ENCODE data around the gene RBM39. TPM values are rescaled to one million over a fixed set of nuclear protein-coding genes. Genes with fewer than 3 reads are reported as not detected.
"Not testable (repeated sequence)": the region's sequence is repeated elsewhere in the genome, so short reads cannot be mapped to it uniquely, and the experiment has no call there.

The RBM39 gene
- total RNA-seq, 1 experiment from 2014 or later: 282 TPM

- Histone ChIP-seq H3K4me3 (ENCODE audit: low read depth in 2 of 2, low read length in 2 of 2) (no peak overlapping the region), H3K27me3 (ENCODE audit: control insufficient read depth, insufficient read depth, low read length) (no peaks in the 10 kb centered on the region), H3K36me3 (ENCODE audit: control insufficient read depth, insufficient read depth, low read length) (no peaks in the 10 kb centered on the region), H3K27ac (ENCODE audit: low read length) (no peak overlapping the region), H3K9me3 (ENCODE audit: control insufficient read depth, insufficient read depth, low read depth, low read length) (no peaks in the 10 kb centered on the region), H3K4me1 (ENCODE audit: control insufficient read depth, insufficient read depth, low read length) (no peaks in the 10 kb centered on the region)
- POLR2A ChIA-PET: interaction anchor here (1.4 kb wide), 1 partner anchor 14 kb away, joined by 7 read pairs; the partner anchor contains the start of gene RBM39
- DNase-seq (ENCODE audit: low read depth, low spot score) (no peak), ATAC-seq (no peak)
- TF ChIP-seq SIN3A (IDR thresholded peaks at IDR 0.05; ENCODE audit: borderline replicate concordance, insufficient read depth, low read depth, low read length): no peak
- TF ChIP-seq CTCF (IDR thresholded peaks at IDR 0.05): no peak
- TF ChIP-seq TCF7L2 (IDR thresholded peaks at IDR 0.05; ENCODE audit: low read depth, low read length): no peak
- no peak for TF ChIP-seq POLR2AphosphoS5 (IDR thresholded peaks at IDR 0.05; ENCODE audit: low read depth, low read length)
- TF ChIP-seq REST (IDR thresholded peaks at IDR 0.05; ENCODE audit: insufficient read depth in 1 of 2, low read depth in 2 of 2, low read length in 1 of 2): no peak
- intact Hi-C loops (cut with micrococcal nuclease; ENCODE audit: unreplicated experiment) (no loop called here), in situ Hi-C loops (cut with HindIII; ENCODE audit: low pct_unique_long_range_greater_than_20kb, low sequenced_read_pairs) (no loop called here)
- no TSS peak for BruUV-seq (replicated peaks)
- CTCF ChIA-PET: no interaction called here
Observed at GRCh38 chr20:35756404-35756803, 14.3 kb upstream of the RBM39 start.

- Histone ChIP-seq H3K36me3 (ENCODE audit: control insufficient read depth, insufficient read depth, low read length) (no peaks in the 10 kb centered on the region), H3K27ac (ENCODE audit: low read length) (no peak overlapping the region), H3K27me3 (ENCODE audit: control insufficient read depth, insufficient read depth, low read length) (no peaks in the 10 kb centered on the region; the same call in 1 of the 2 replicates), H3K9me3 (ENCODE audit: control insufficient read depth, insufficient read depth, low read depth, low read length) (no peaks in the 10 kb centered on the region), H3K4me1 (ENCODE audit: control insufficient read depth, insufficient read depth, low read length) (no peaks in the 10 kb centered on the region), H3K4me3 (ENCODE audit: low read depth in 2 of 2, low read length in 2 of 2) (no peak overlapping the region)
- POLR2A ChIA-PET: no interaction called here
- BruUV-seq (replicated peaks): no TSS peak
- no peak for TF ChIP-seq REST (IDR thresholded peaks at IDR 0.05; ENCODE audit: insufficient read depth in 1 of 2, low read depth in 2 of 2, low read length in 1 of 2)
- TF ChIP-seq POLR2AphosphoS5 (IDR thresholded peaks at IDR 0.05; ENCODE audit: low read depth, low read length): no peak
- TF ChIP-seq CTCF (IDR thresholded peaks at IDR 0.05): no peak
- TF ChIP-seq TCF7L2 (IDR thresholded peaks at IDR 0.05; ENCODE audit: low read depth, low read length): no peak
- TF ChIP-seq SIN3A (IDR thresholded peaks at IDR 0.05; ENCODE audit: borderline replicate concordance, insufficient read depth, low read depth, low read length): no peak
- intact Hi-C loops (cut with micrococcal nuclease; ENCODE audit: unreplicated experiment) (no loop called here), in situ Hi-C loops (cut with HindIII; ENCODE audit: low pct_unique_long_range_greater_than_20kb, low sequenced_read_pairs) (no loop called here)
- DNase-seq (ENCODE audit: low read depth, low spot score) (no peak), ATAC-seq (no peak)
- CTCF ChIA-PET: no interaction called here
Observed at GRCh38 chr20:35750611-35751010, 8.6 kb upstream of the RBM39 start.

- ATAC-seq; H3K27me3 ChIP-seq (ENCODE audit: control insufficient read depth, insufficient read depth, low read length); H3K4me3 ChIP-seq (ENCODE audit: low read depth in 2 of 2, low read length in 2 of 2); DNase-seq (ENCODE audit: low read depth, low spot score); BruUV-seq (replicated peaks); H3K9me3 ChIP-seq (ENCODE audit: control insufficient read depth, insufficient read depth, low read depth, low read length); in situ Hi-C loops (cut with HindIII; ENCODE audit: low pct_unique_long_range_greater_than_20kb, low sequenced_read_pairs): not testable (repeated sequence)
- ChIA-PET CTCF (interaction anchor here (0.6 kb wide), 1 partner anchor 28 kb away, joined by 3 read pairs; the partner anchor contains the start of gene PHF20), POLR2A (interaction anchor here (0.6 to 1.0 kb wide), 2 partner anchors 25 to 141 kb away, joined by 3 to 4 read pairs; no protein-coding TSS in a partner anchor)
- intact Hi-C loops (cut with micrococcal nuclease; ENCODE audit: unreplicated experiment): loop anchor here (5.0 kb wide), 1 partner anchor 138 kb away; no protein-coding TSS in a partner anchor
- Histone ChIP-seq H3K27ac (ENCODE audit: low read length) (peak overlapping the region; percentile 100), H3K36me3 (ENCODE audit: control insufficient read depth, insufficient read depth, low read length) (peaks cover 19% of the 10 kb centered on the region), H3K4me1 (ENCODE audit: control insufficient read depth, insufficient read depth, low read length) (peaks cover 13% of the 10 kb centered on the region)
Observed at GRCh38 chr20:35744492-35744841, 2.4 kb upstream of the RBM39 start.

Measured in Panc1 (cell line).